NCI-H524 (cell line): ENCODE data around the gene METTL25.

Experiments
- DNase-seq, 2 experiments: peaks; one replicate each; lab custom pipeline; 2025; lab: John Stamatoyannopoulos, UW

METTL25 gene

GRCh38 chr12:82525616-82526015 lies 167.3 kb downstream of the METTL25 start:
- DNase-seq, result no peak

GRCh38 chr12:82527165-82527780 lies 168.9 kb downstream of the METTL25 start:
- DNase-seq, result peak; percentile 38 to 55
